ENCODE results near the gene SRSF5.
"Not testable (repeated sequence)": the region's sequence is repeated elsewhere in the genome, so short reads cannot be mapped to it uniquely, and the experiment has no call there.

SRSF5 gene

GRCh38 chr14:69766984-69767368, at the start of gene SRSF5:
Gene SRSF5, plus strand, starts transcription at chr14:69767142. Its CDS starts 1,015 bp downstream, at chr14:69768157.
- DNase-seq (ENCODE audit: low read depth in 1 of 2, low spot score in 1 of 2), result peak; percentile 86 to 89

GRCh38 chr14:69718614-69719013, 48.3 kb upstream of the SRSF5 start:
- DNase-seq (ENCODE audit: low read depth in 1 of 2, low spot score in 1 of 2), result not testable (repeated sequence)

GRCh38 chr14:69719501-69719951, 47.4 kb upstream of the SRSF5 start:
- DNase-seq (ENCODE audit: low read depth in 1 of 2, low spot score in 1 of 2), result no peak

GRCh38 chr14:69720912-69721311, 46.0 kb upstream of the SRSF5 start:
- DNase-seq (ENCODE audit: low read depth in 1 of 2, low spot score in 1 of 2), result no peak

- DNase-seq (ENCODE audit: low read depth in 1 of 2, low spot score in 1 of 2), result peak; percentile 70 to 76
Measured at GRCh38 chr14:69726761-69727511, 40.0 kb upstream of the SRSF5 start.

GRCh38 chr14:69727860-69728259, 39.1 kb upstream of the SRSF5 start:
- no peak for DNase-seq (ENCODE audit: low read depth in 1 of 2, low spot score in 1 of 2)

- not testable (repeated sequence) for DNase-seq (ENCODE audit: low read depth in 1 of 2, low spot score in 1 of 2)
Measured at GRCh38 chr14:69731919-69732598, 34.9 kb upstream of the SRSF5 start.

- DNase-seq (ENCODE audit: low read depth in 1 of 2, low spot score in 1 of 2), result not testable (repeated sequence)
Measured at GRCh38 chr14:69736405-69736804, 30.5 kb upstream of the SRSF5 start.

- DNase-seq (ENCODE audit: low read depth in 1 of 2, low spot score in 1 of 2), result no peak
Measured at GRCh38 chr14:69741055-69741454, 25.9 kb upstream of the SRSF5 start.

GRCh38 chr14:69749956-69750355, 17.0 kb upstream of the SRSF5 start:
- DNase-seq (ENCODE audit: low read depth in 1 of 2, low spot score in 1 of 2), result no peak

GRCh38 chr14:69750495-69750894, 16.4 kb upstream of the SRSF5 start:
- no peak for DNase-seq (ENCODE audit: low read depth in 1 of 2, low spot score in 1 of 2)

- no peak for DNase-seq (ENCODE audit: low read depth in 1 of 2, low spot score in 1 of 2)
Measured at GRCh38 chr14:69752773-69753172, 14.2 kb upstream of the SRSF5 start.

- no peak for DNase-seq (ENCODE audit: low read depth in 1 of 2, low spot score in 1 of 2)
Measured at GRCh38 chr14:69753860-69754259, 13.1 kb upstream of the SRSF5 start.

- no peak for DNase-seq (ENCODE audit: low read depth in 1 of 2, low spot score in 1 of 2)
Measured at GRCh38 chr14:69754487-69754886, 12.5 kb upstream of the SRSF5 start.

- DNase-seq (ENCODE audit: low read depth in 1 of 2, low spot score in 1 of 2), result no peak
Measured at GRCh38 chr14:69755296-69755695, 11.6 kb upstream of the SRSF5 start.

- no peak for DNase-seq (ENCODE audit: low read depth in 1 of 2, low spot score in 1 of 2)
Measured at GRCh38 chr14:69755784-69756183, 11.2 kb upstream of the SRSF5 start.

GRCh38 chr14:69756298-69756697, 10.6 kb upstream of the SRSF5 start:
- DNase-seq (ENCODE audit: low read depth in 1 of 2, low spot score in 1 of 2), result no peak

- no peak for DNase-seq (ENCODE audit: low read depth in 1 of 2, low spot score in 1 of 2)
Measured at GRCh38 chr14:69760810-69761209, 6.1 kb upstream of the SRSF5 start.

GRCh38 chr14:69763761-69764510, 3.0 kb upstream of the SRSF5 start:
- no peak for DNase-seq (ENCODE audit: low read depth in 1 of 2, low spot score in 1 of 2)

- DNase-seq (ENCODE audit: low read depth in 1 of 2, low spot score in 1 of 2), result peak; percentile 77 to 86
Measured at GRCh38 chr14:69767369-69767999, 542 bp downstream of the SRSF5 start.

GRCh38 chr14:69768873-69769272, 1.9 kb downstream of the SRSF5 start:
- DNase-seq (ENCODE audit: low read depth in 1 of 2, low spot score in 1 of 2), result no peak
